Central memory CD8-positive, alpha-beta T cell (primary cell): ENCODE measurements around the gene SYCN.

Source experiments
- ATAC-seq: fragments of 150-1000 bp; cut with Tn5 transposase; replicated peaks from 2 replicates; pipeline ENCODE4 v1.10.0; 2022; ENCODE audit warnings: mild to moderate bottlenecking, moderate FRiP score, moderate number of reproducible peaks; ENCODE audit not compliant: poor library complexity, severe bottlenecking; ENCODE audit errors: extremely low read depth
- DNase-seq, 2 donors: peaks; one replicate each; pipeline ENCODE4 v3.0.0; 2021; ENCODE audit warnings: low spot score in 2 of 2
- H3K27ac Mint-ChIP-seq: one replicate; pipeline ENCODE4 v1.8.0; 2022; ENCODE audit warnings: low read depth, mild to moderate bottlenecking, moderate library complexity, mixed read lengths
- H3K27me3 Mint-ChIP-seq: one replicate; pipeline ENCODE4 v1.8.0; 2022; ENCODE audit warnings: mixed read lengths
- H3K36me3 Mint-ChIP-seq: one replicate; pipeline ENCODE4 v1.8.0; 2022; ENCODE audit warnings: mild to moderate bottlenecking, moderate library complexity, mixed read lengths; ENCODE audit not compliant: insufficient read depth
- H3K4me1 Mint-ChIP-seq: one replicate; pipeline ENCODE4 v1.8.0; 2022; ENCODE audit warnings: mixed read lengths
- H3K4me3 Mint-ChIP-seq: one replicate; pipeline ENCODE4 v1.8.0; 2022; ENCODE audit warnings: mild to moderate bottlenecking, moderate library complexity, mixed read lengths
- H3K9me3 Mint-ChIP-seq: one replicate; pipeline ENCODE4 v1.8.0; 2022; ENCODE audit warnings: mixed read lengths

The SYCN gene

GRCh38 chr19:39170386-39171231 is 33.5 kb downstream of the SYCN start:
- no peaks in the 10 kb centered on the region for H3K9me3 Mint-ChIP-seq
- H3K4me1 Mint-ChIP-seq, result no peaks in the 10 kb centered on the region
- H3K27ac Mint-ChIP-seq, result no peak overlapping the region
- H3K36me3 Mint-ChIP-seq, result peaks cover 4% of the 10 kb centered on the region
- no peak for ATAC-seq
- no peaks in the 10 kb centered on the region for H3K27me3 Mint-ChIP-seq
- H3K4me3 Mint-ChIP-seq, result no peak overlapping the region
- no peak for DNase-seq

- no peak overlapping the region for H3K27ac Mint-ChIP-seq
- peaks cover 4% of the 10 kb centered on the region for H3K4me1 Mint-ChIP-seq
- no peak overlapping the region for H3K4me3 Mint-ChIP-seq
- DNase-seq (no peak), ATAC-seq (no peak)
- H3K36me3 Mint-ChIP-seq, result peaks cover 5% of the 10 kb centered on the region
- H3K9me3 Mint-ChIP-seq, result no peaks in the 10 kb centered on the region
- H3K27me3 Mint-ChIP-seq, result no peaks in the 10 kb centered on the region
Observed at GRCh38 chr19:39169143-39169810, 34.8 kb downstream of the SYCN start.

- Mint-ChIP-seq H3K27me3 (no peaks in the 10 kb centered on the region), H3K4me3 (no peak overlapping the region), H3K36me3 (peaks cover 6% of the 10 kb centered on the region), H3K4me1 (peaks cover 7% of the 10 kb centered on the region), H3K9me3 (no peaks in the 10 kb centered on the region), H3K27ac (no peak overlapping the region)
- ATAC-seq (no peak), DNase-seq (no peak)
Observed at GRCh38 chr19:39168258-39169142, 35.6 kb downstream of the SYCN start.

- no peak overlapping the region for H3K27ac Mint-ChIP-seq
- H3K36me3 Mint-ChIP-seq, result peaks cover 8% of the 10 kb centered on the region
- H3K4me1 Mint-ChIP-seq, result peaks cover 10% of the 10 kb centered on the region
- no peak for ATAC-seq
- no peak overlapping the region for H3K4me3 Mint-ChIP-seq
- no peaks in the 10 kb centered on the region for H3K27me3 Mint-ChIP-seq
- no peaks in the 10 kb centered on the region for H3K9me3 Mint-ChIP-seq
- no peak for DNase-seq
Observed at GRCh38 chr19:39167461-39168257, 36.4 kb downstream of the SYCN start.

GRCh38 chr19:39166571-39167391 is 37.3 kb downstream of the SYCN start:
- H3K4me1 Mint-ChIP-seq, result peaks cover 14% of the 10 kb centered on the region
- H3K36me3 Mint-ChIP-seq, result peaks cover 8% of the 10 kb centered on the region
- no peaks in the 10 kb centered on the region for H3K9me3 Mint-ChIP-seq
- H3K27ac Mint-ChIP-seq, result no peak overlapping the region
- DNase-seq (no peak), ATAC-seq (no peak)
- no peaks in the 10 kb centered on the region for H3K27me3 Mint-ChIP-seq
- H3K4me3 Mint-ChIP-seq, result no peak overlapping the region

- Mint-ChIP-seq H3K4me3 (no peak overlapping the region), H3K27me3 (no peaks in the 10 kb centered on the region), H3K4me1 (peaks cover 14% of the 10 kb centered on the region), H3K36me3 (peaks cover 8% of the 10 kb centered on the region), H3K27ac (no peak overlapping the region), H3K9me3 (no peaks in the 10 kb centered on the region)
- DNase-seq (no peak), ATAC-seq (no peak)
Observed at GRCh38 chr19:39165857-39166256, 38.2 kb downstream of the SYCN start.

GRCh38 chr19:39164289-39164688 is 39.8 kb downstream of the SYCN start:
- H3K9me3 Mint-ChIP-seq, result no peaks in the 10 kb centered on the region
- H3K36me3 Mint-ChIP-seq, result peaks cover 4% of the 10 kb centered on the region
- H3K27me3 Mint-ChIP-seq, result no peaks in the 10 kb centered on the region
- peak overlapping the region; percentile 65 for H3K27ac Mint-ChIP-seq
- peaks cover 24% of the 10 kb centered on the region for H3K4me1 Mint-ChIP-seq
- DNase-seq, result no peak
- ATAC-seq, result no peak
- H3K4me3 Mint-ChIP-seq, result no peak overlapping the region

- DNase-seq, result no peak
- no peak for ATAC-seq
- peaks cover 30% of the 10 kb centered on the region for H3K4me1 Mint-ChIP-seq
- no peaks in the 10 kb centered on the region for H3K9me3 Mint-ChIP-seq
- H3K4me3 Mint-ChIP-seq, result no peak overlapping the region
- H3K36me3 Mint-ChIP-seq, result peaks cover 4% of the 10 kb centered on the region
- H3K27ac Mint-ChIP-seq, result peak overlapping the region; percentile 65
- H3K27me3 Mint-ChIP-seq, result no peaks in the 10 kb centered on the region
Observed at GRCh38 chr19:39163621-39164020, 40.4 kb downstream of the SYCN start.

GRCh38 chr19:39162441-39163043 is 41.5 kb downstream of the SYCN start:
- no peaks in the 10 kb centered on the region for H3K9me3 Mint-ChIP-seq
- H3K4me1 Mint-ChIP-seq, result peaks cover 41% of the 10 kb centered on the region
- no peak overlapping the region for H3K4me3 Mint-ChIP-seq
- peak overlapping the region; percentile 83 for H3K27ac Mint-ChIP-seq
- H3K36me3 Mint-ChIP-seq, result peaks cover 4% of the 10 kb centered on the region
- ATAC-seq (no peak), DNase-seq (no peak)
- H3K27me3 Mint-ChIP-seq, result no peaks in the 10 kb centered on the region

- H3K4me3 Mint-ChIP-seq, result no peak overlapping the region
- peak overlapping the region; percentile 75 for H3K27ac Mint-ChIP-seq
- H3K36me3 Mint-ChIP-seq, result peaks cover 4% of the 10 kb centered on the region
- H3K9me3 Mint-ChIP-seq, result no peaks in the 10 kb centered on the region
- ATAC-seq (no peak), DNase-seq (no peak)
- H3K4me1 Mint-ChIP-seq, result peaks cover 50% of the 10 kb centered on the region
- no peaks in the 10 kb centered on the region for H3K27me3 Mint-ChIP-seq
Observed at GRCh38 chr19:39160889-39161672, 43.0 kb downstream of the SYCN start.

- Mint-ChIP-seq H3K36me3 (peaks cover 4% of the 10 kb centered on the region), H3K27me3 (no peaks in the 10 kb centered on the region), H3K9me3 (no peaks in the 10 kb centered on the region), H3K27ac (peak overlapping the region; percentile 75), H3K4me3 (no peak overlapping the region), H3K4me1 (peaks cover 55% of the 10 kb centered on the region)
- ATAC-seq (no peak), DNase-seq (no peak)
Observed at GRCh38 chr19:39160523-39160861, 43.6 kb downstream of the SYCN start.
